OCI-LY1 (cell line): ENCODE measurements around the gene SBK3.

Source experiments
- CTCF ChIP-seq: fragments of 200-600 bp; sonication (generic), shearing (Covaris generic); IDR thresholded peaks from 2 replicates; pipeline ENCODE4 v1.5.1; 2017; ENCODE audit warnings: mild to moderate bottlenecking, antibody characterized with exemption, low read length, moderate library complexity, mixed read lengths
- EZH2 ChIP-seq: fragments of 200-600 bp; sonication (generic), shearing (Covaris generic); IDR thresholded peaks from 2 replicates; pipeline ENCODE4 v1.8.0; 2017; ENCODE audit warnings: borderline replicate concordance, mixed run types, mild to moderate bottlenecking, antibody characterized with exemption, low read length, moderate library complexity, mixed read lengths

GRCh38 chr19:55494172-55494761 is 51.1 kb downstream of the SBK3 start:
- TF ChIP-seq CTCF, result no peak
- TF ChIP-seq EZH2, result no peak
